GM18858 (cell line): ENCODE results near the gene ADGRL3.
"Not testable (repeated sequence)": the region's sequence is repeated elsewhere in the genome, so short reads cannot be mapped to it uniquely, and the experiment has no call there.

ENCODE experiments used
- ATAC-seq: cut with Tn5 transposase; IDR thresholded peaks from one replicate; pipeline ENCODE4 v1.9.1; 2021; ENCODE audit not compliant: unreplicated experiment

ADGRL3 gene

GRCh38 chr4:61933527-61933926 is 733.4 kb downstream of the ADGRL3 start:
- no peak for ATAC-seq

- no peak for ATAC-seq
Observed at GRCh38 chr4:61934198-61934597, 734.1 kb downstream of the ADGRL3 start.

GRCh38 chr4:61938250-61938846 is 738.2 kb downstream of the ADGRL3 start:
- no peak for ATAC-seq

GRCh38 chr4:61950625-61951024 is 750.5 kb downstream of the ADGRL3 start:
- no peak for ATAC-seq

- no peak for ATAC-seq
Observed at GRCh38 chr4:61953386-61953785, 753.3 kb downstream of the ADGRL3 start.

- no peak for ATAC-seq
Observed at GRCh38 chr4:61958591-61958990, 758.5 kb downstream of the ADGRL3 start.

- no peak for ATAC-seq
Observed at GRCh38 chr4:61959087-61959486, 759.0 kb downstream of the ADGRL3 start.

GRCh38 chr4:61984260-61984909 is 784.3 kb downstream of the ADGRL3 start:
- no peak for ATAC-seq

GRCh38 chr4:61985426-61985825 is 785.3 kb downstream of the ADGRL3 start:
- no peak for ATAC-seq

- not testable (repeated sequence) for ATAC-seq
Observed at GRCh38 chr4:61986929-61987328, 786.8 kb downstream of the ADGRL3 start.

- ATAC-seq, result no peak
Observed at GRCh38 chr4:61992351-61992750, 792.2 kb downstream of the ADGRL3 start.

GRCh38 chr4:61994036-61994435 is 793.9 kb downstream of the ADGRL3 start:
- ATAC-seq, result no peak

GRCh38 chr4:61995717-61996340 is 795.7 kb downstream of the ADGRL3 start:
- no peak for ATAC-seq

GRCh38 chr4:61996943-61997342 is 796.8 kb downstream of the ADGRL3 start:
- no peak for ATAC-seq

GRCh38 chr4:61997831-61998230 is 797.7 kb downstream of the ADGRL3 start:
- no peak for ATAC-seq

- no peak for ATAC-seq
Observed at GRCh38 chr4:62003695-62004094, 803.6 kb downstream of the ADGRL3 start.

- ATAC-seq, result no peak
Observed at GRCh38 chr4:62004881-62005280, 804.8 kb downstream of the ADGRL3 start.

- no peak for ATAC-seq
Observed at GRCh38 chr4:62006108-62006507, 806.0 kb downstream of the ADGRL3 start.

- ATAC-seq, result no peak
Observed at GRCh38 chr4:62015043-62015739, 815.1 kb downstream of the ADGRL3 start.

- no peak for ATAC-seq
Observed at GRCh38 chr4:62018537-62018936, 818.4 kb downstream of the ADGRL3 start.

GRCh38 chr4:62023633-62024032 is 823.5 kb downstream of the ADGRL3 start:
- no peak for ATAC-seq

GRCh38 chr4:62028745-62029144 is 828.6 kb downstream of the ADGRL3 start:
- no peak for ATAC-seq
